ENCODE measurements around the gene LAGE3. TPM values are rescaled to one million over a fixed set of nuclear protein-coding genes. Genes with fewer than 3 reads are reported as not detected.
"Not testable (repeated sequence)": the region's sequence is repeated elsewhere in the genome, so short reads cannot be mapped to it uniquely, and the experiment has no call there.

LAGE3 gene
- total RNA-seq, 1 donor from 2014 or later = 28.9 TPM

GRCh38 chrX:154502989-154503388 is 23.9 kb upstream of the LAGE3 start:
- DNase-seq (ENCODE audit: extremely low read depth, low read depth, low spot score) = no peak

GRCh38 chrX:154502098-154502497 is 23.0 kb upstream of the LAGE3 start:
- no peak for DNase-seq (ENCODE audit: extremely low read depth, low read depth, low spot score)

GRCh38 chrX:154501423-154501822 is 22.3 kb upstream of the LAGE3 start:
- DNase-seq (ENCODE audit: extremely low read depth, low read depth, low spot score) = not testable (repeated sequence)

- DNase-seq (ENCODE audit: extremely low read depth, low read depth, low spot score) = not testable (repeated sequence)
Observed at GRCh38 chrX:154496591-154497137, 17.6 kb upstream of the LAGE3 start.

GRCh38 chrX:154495472-154495922 is 16.4 kb upstream of the LAGE3 start:
- no peak for DNase-seq (ENCODE audit: extremely low read depth, low read depth, low spot score)

GRCh38 chrX:154494715-154495114 is 15.6 kb upstream of the LAGE3 start:
- DNase-seq (ENCODE audit: extremely low read depth, low read depth, low spot score) = no peak

GRCh38 chrX:154490414-154491083 is 11.5 kb upstream of the LAGE3 start, which contains the start of gene SLC10A3:
SLC10A3 (minus strand) TSS chrX:154490629; CDS start chrX:154488940, 1,689 bp downstream.
- DNase-seq (ENCODE audit: extremely low read depth, low read depth, low spot score) = peak; percentile 54

- DNase-seq (ENCODE audit: extremely low read depth, low read depth, low spot score) = no peak
Observed at GRCh38 chrX:154490021-154490413, 10.9 kb upstream of the LAGE3 start.

GRCh38 chrX:154489182-154489581 is 10.1 kb upstream of the LAGE3 start:
- DNase-seq (ENCODE audit: extremely low read depth, low read depth, low spot score) = no peak

GRCh38 chrX:154488336-154489075 is 9.4 kb upstream of the LAGE3 start:
- DNase-seq (ENCODE audit: extremely low read depth, low read depth, low spot score) = no peak

GRCh38 chrX:154487518-154488290 is 8.6 kb upstream of the LAGE3 start:
- no peak for DNase-seq (ENCODE audit: extremely low read depth, low read depth, low spot score)

GRCh38 chrX:154486396-154487207 is 7.5 kb upstream of the LAGE3 start, which contains the start of gene UBL4A:
UBL4A (minus strand) TSS chrX:154486615; CDS start chrX:154486584, 31 bp downstream.
- DNase-seq (ENCODE audit: extremely low read depth, low read depth, low spot score) = no peak

- DNase-seq (ENCODE audit: extremely low read depth, low read depth, low spot score) = no peak
Observed at GRCh38 chrX:154486052-154486395, 6.9 kb upstream of the LAGE3 start.

GRCh38 chrX:154485150-154486051 is 6.3 kb upstream of the LAGE3 start:
- DNase-seq (ENCODE audit: extremely low read depth, low read depth, low spot score) = no peak

GRCh38 chrX:154484255-154485149 is 5.4 kb upstream of the LAGE3 start:
- no peak for DNase-seq (ENCODE audit: extremely low read depth, low read depth, low spot score)

GRCh38 chrX:154483325-154483724 is 4.2 kb upstream of the LAGE3 start:
- DNase-seq (ENCODE audit: extremely low read depth, low read depth, low spot score) = no peak

GRCh38 chrX:154482786-154483185 is 3.7 kb upstream of the LAGE3 start:
- DNase-seq (ENCODE audit: extremely low read depth, low read depth, low spot score) = no peak

- no peak for DNase-seq (ENCODE audit: extremely low read depth, low read depth, low spot score)
Observed at GRCh38 chrX:154481911-154482601, 3.0 kb upstream of the LAGE3 start.

Data from glomerular endothelial cell (primary cell).